GM21360 (cell line): ENCODE results near the gene ABHD17A.

Experiments used
- ATAC-seq: cut with Tn5 transposase; IDR thresholded peaks from one replicate; pipeline ENCODE4 v1.9.1; 2021; ENCODE audit warnings: mild to moderate bottlenecking, moderate library complexity; ENCODE audit not compliant: unreplicated experiment

Gene ABHD17A

GRCh38 chr19:1865172-1866010, 19.9 kb downstream of the ABHD17A start:
- no peak for ATAC-seq

GRCh38 chr19:1864480-1865171, 20.7 kb downstream of the ABHD17A start:
- ATAC-seq = peak; percentile 24

GRCh38 chr19:1863638-1864479, 21.4 kb downstream of the ABHD17A start:
- ATAC-seq = peak; percentile 53

GRCh38 chr19:1863328-1863637, 22.0 kb downstream of the ABHD17A start, which contains the start of gene KLF16:
KLF16 (minus strand) TSS chr19:1863579; CDS start chr19:1863497, 82 bp downstream.
- no peak for ATAC-seq

GRCh38 chr19:1862424-1863327, 22.6 kb downstream of the ABHD17A start:
- ATAC-seq = peak; percentile 6

- no peak for ATAC-seq
Observed at GRCh38 chr19:1862068-1862423, 23.2 kb downstream of the ABHD17A start.

GRCh38 chr19:1861599-1862031, 23.7 kb downstream of the ABHD17A start:
- ATAC-seq = no peak

GRCh38 chr19:1860821-1861598, 24.3 kb downstream of the ABHD17A start:
- ATAC-seq = no peak

GRCh38 chr19:1860042-1860775, 25.1 kb downstream of the ABHD17A start:
- ATAC-seq = no peak

GRCh38 chr19:1859331-1859781, 25.9 kb downstream of the ABHD17A start:
- no peak for ATAC-seq

- ATAC-seq = no peak
Observed at GRCh38 chr19:1858412-1859081, 26.7 kb downstream of the ABHD17A start.

- no peak for ATAC-seq
Observed at GRCh38 chr19:1857648-1858326, 27.5 kb downstream of the ABHD17A start.

GRCh38 chr19:1856698-1857603, 28.3 kb downstream of the ABHD17A start:
- no peak for ATAC-seq

GRCh38 chr19:1856345-1856697, 29.0 kb downstream of the ABHD17A start:
- no peak for ATAC-seq

- ATAC-seq = no peak
Observed at GRCh38 chr19:1855828-1856255, 29.5 kb downstream of the ABHD17A start.

GRCh38 chr19:1855040-1855827, 30.1 kb downstream of the ABHD17A start:
- ATAC-seq = peak; percentile 42
